H1 (cell line): ENCODE measurements around the gene ITPKB. TPM values are rescaled to one million over a fixed set of nuclear protein-coding genes. Genes with fewer than 3 reads are reported as not detected.

Experiments used
- CTCF ChIA-PET: fragments of 300-600 bp; sonication (Branson Sonifier 250); formaldehyde crosslinking; loops from one replicate; lab custom pipeline; 2021; ENCODE audit not compliant: partially characterized antibody; lab: Charles Lee
- POLR2A ChIA-PET: fragments of 300-600 bp; sonication (Branson Sonifier 250); formaldehyde crosslinking; loops from one replicate; lab custom pipeline; 2021; ENCODE audit warnings: inconsistent platforms; ENCODE audit not compliant: partially characterized antibody; lab: Charles Lee
- DNase-seq, 2 experiments: peaks; one replicate each; pipeline versions ENCODE4 v3.0.0 to v3.0.0-alpha.2; 2010 to 2022; ENCODE audit warnings: low spot score in 2 of 2, low read depth in 1 of 2, mixed read lengths in 1 of 2
- FAIRE-seq: peaks from 2 replicates; lab custom pipeline; 2011; peaks lifted over from hg19 to GRCh38; lab: Jason Lieb, UNC
- H2AFZ ChIP-seq: 2 replicates; pipeline ENCODE4 v1.8.1; 2012; ENCODE audit warnings: low read length, inconsistent platforms
- H2AK5ac ChIP-seq: 2 replicates; pipeline ENCODE4 v1.6.1; 2013; ENCODE audit warnings: low read depth, low read length
- H2BK120ac ChIP-seq: replicated peaks from 2 replicates; pipeline ENCODE3; 2013; ENCODE audit warnings: low read depth, low read length, inconsistent platforms
- H2BK12ac ChIP-seq: 2 replicates; pipeline ENCODE4 v1.6.1; 2013; ENCODE audit warnings: low read depth, low read length
- H2BK15ac ChIP-seq: 2 replicates; pipeline ENCODE4 v1.6.1; 2013; ENCODE audit warnings: low read length
- H2BK20ac ChIP-seq: 2 replicates; pipeline ENCODE4 v1.6.1; 2013; ENCODE audit warnings: low read length
- H2BK5ac ChIP-seq: 2 replicates; pipeline ENCODE4 v1.6.1; 2013; ENCODE audit warnings: low read depth, low read length
- H3K14ac ChIP-seq: 2 replicates; pipeline ENCODE4 v1.6.1; 2013; ENCODE audit warnings: inconsistent platforms; ENCODE audit not compliant: insufficient read length
- H3K18ac ChIP-seq: 2 replicates; pipeline ENCODE4 v1.6.1; 2013; ENCODE audit warnings: low read length; ENCODE audit errors: extremely low read depth
- H3K23ac ChIP-seq: 2 replicates; pipeline ENCODE4 v1.6.1; 2013; ENCODE audit warnings: inconsistent platforms; ENCODE audit not compliant: insufficient read length
- H3K23me2 ChIP-seq: 2 replicates; pipeline ENCODE4 v1.6.1; 2013; ENCODE audit warnings: low read depth, low read length
- H3K27ac ChIP-seq: 2 replicates; pipeline ENCODE4 v1.6.1; 2011; ENCODE audit warnings: low read depth, low read length, inconsistent platforms
- H3K27me3 ChIP-seq, 4 experiments: replicated peaks in 1 of 4; 1 replicate in 1 of 4; 2 replicates in 3 of 4; pipeline versions ENCODE4 v1.6.1 to v1.8.1; 2011 to 2013; ENCODE audit warnings: low read length in 3 of 4, mild to moderate bottlenecking in 3 of 4, inconsistent platforms in 2 of 4, mixed read lengths in 2 of 4, moderate library complexity in 1 of 4; ENCODE audit not compliant: control insufficient read depth in 3 of 4, insufficient read depth in 3 of 4; ENCODE audit errors: extremely low read depth in 1 of 4
- H3K36me3 ChIP-seq, 4 experiments: 2 replicates each; pipeline versions ENCODE4 v1.6.1 to v1.8.1; 2011 to 2013; ENCODE audit warnings: mild to moderate bottlenecking in 4 of 4, low read length in 3 of 4, moderate library complexity in 2 of 4, control low read depth in 1 of 4, inconsistent platforms in 1 of 4; ENCODE audit not compliant: insufficient read depth in 4 of 4, control insufficient read depth in 2 of 4
- H3K4ac ChIP-seq: replicated peaks from 2 replicates; pipeline ENCODE3; 2013; ENCODE audit warnings: low read length, low read depth, mixed read lengths, inconsistent platforms; ENCODE audit not compliant: insufficient read length
- H3K4me1 ChIP-seq, 4 experiments: replicated peaks in 1 of 4; 1 replicate in 1 of 4; 2 replicates in 3 of 4; pipeline versions ENCODE4 v1.6.1 to v1.8.1; 2011 to 2013; ENCODE audit warnings: low read length in 3 of 4, inconsistent platforms in 2 of 4, mixed read lengths in 1 of 4; ENCODE audit not compliant: insufficient read depth in 4 of 4, control insufficient read depth in 3 of 4
- H3K4me2 ChIP-seq, 2 experiments: 2 replicates each; pipeline versions ENCODE4 v1.6.1 to v1.8.1; 2011 to 2013; ENCODE audit warnings: low read depth in 2 of 2, low read length in 2 of 2, control low read depth in 1 of 2, inconsistent platforms in 1 of 2, mild to moderate bottlenecking in 1 of 2; ENCODE audit not compliant: insufficient read depth in 1 of 2
- H3K4me3 ChIP-seq, 4 experiments: fragments of 200-600, 300-600 bp in 1 of 4; sonication (generic), shearing (Covaris generic), sonication (Bioruptor Twin) in 1 of 4; 2 replicates each; pipeline versions ENCODE4 v1.5.1 to v1.8.1; 2011 to 2016; ENCODE audit warnings: low read length in 4 of 4, low read depth in 3 of 4, control low read depth in 2 of 4, inconsistent platforms in 2 of 4, mild to moderate bottlenecking in 2 of 4, mixed read lengths in 1 of 4, moderate library complexity in 1 of 4; ENCODE audit not compliant: insufficient read depth in 2 of 4; ENCODE audit errors: extremely low read depth in 1 of 4
- H3K56ac ChIP-seq: replicated peaks from 2 replicates; pipeline ENCODE3; 2013; ENCODE audit warnings: low read depth, mild to moderate bottlenecking, mixed read lengths, low read length, inconsistent platforms; ENCODE audit not compliant: insufficient read length
- H3K79me1 ChIP-seq: 2 replicates; pipeline ENCODE4 v1.6.1; 2013; ENCODE audit warnings: low read depth, low read length, control low read depth
- H3K79me2 ChIP-seq, 2 experiments: 2 replicates each; pipeline versions ENCODE4 v1.6.1 to v1.8.1; 2012 to 2013; ENCODE audit warnings: low read length in 2 of 2, mild to moderate bottlenecking in 2 of 2, inconsistent platforms in 1 of 2; ENCODE audit not compliant: insufficient read depth in 2 of 2, control insufficient read depth in 1 of 2
- H3K9ac ChIP-seq, 4 experiments: replicated peaks in 1 of 4; 1 replicate in 1 of 4; 2 replicates in 3 of 4; pipeline versions ENCODE4 v1.6.1 to v1.8.1; 2011 to 2013; ENCODE audit warnings: low read depth in 3 of 4, low read length in 3 of 4, control low read depth in 2 of 4, mild to moderate bottlenecking in 2 of 4, moderate library complexity in 2 of 4, inconsistent platforms in 1 of 4; ENCODE audit errors: extremely low read depth in 1 of 4
- H3K9me3 ChIP-seq, 2 experiments: 2 replicates each; pipeline versions ENCODE4 v1.6.1 to v1.8.1; 2012 to 2013; ENCODE audit warnings: mild to moderate bottlenecking in 2 of 2, moderate library complexity in 2 of 2, control low read depth in 1 of 2, inconsistent platforms in 1 of 2, low read depth in 1 of 2, low read length in 1 of 2, mixed read lengths in 1 of 2; ENCODE audit not compliant: insufficient read depth in 2 of 2
- H4K20me1 ChIP-seq, 2 experiments: replicated peaks in 1 of 2; 2 replicates each; pipeline versions ENCODE3 to v1.8.1; 2011 to 2013; ENCODE audit warnings: inconsistent platforms in 2 of 2, low read length in 2 of 2, mild to moderate bottlenecking in 1 of 2; ENCODE audit not compliant: insufficient read depth in 2 of 2, control insufficient read depth in 1 of 2
- H4K5ac ChIP-seq: 2 replicates; pipeline ENCODE4 v1.6.1; 2013; ENCODE audit warnings: low read length, low read depth, mixed read lengths, inconsistent platforms; ENCODE audit not compliant: insufficient read length
- H4K8ac ChIP-seq: 2 replicates; pipeline ENCODE4 v1.8.0; 2013; ENCODE audit warnings: mild to moderate bottlenecking, moderate library complexity, low read length, inconsistent platforms; ENCODE audit not compliant: insufficient read depth; ENCODE audit errors: extremely low read depth
- H4K91ac ChIP-seq: replicated peaks from 2 replicates; pipeline ENCODE3; 2013; ENCODE audit warnings: low read length, mixed read lengths, inconsistent platforms; ENCODE audit not compliant: insufficient read length
- ASH2L ChIP-seq: fragments of 200-600, 300-600 bp; sonication (generic); IDR thresholded peaks from one replicate; pipeline ENCODE4 v1.7.1; 2017; ENCODE audit warnings: low read length
- CBX5 ChIP-seq: fragments of 300-800, 300-1000 bp; sonication (generic); IDR thresholded peaks from 2 replicates; pipeline ENCODE4 v1.7.1; 2016; ENCODE audit warnings: antibody characterized with exemption, low read length, low read depth
- CHD1 ChIP-seq: IDR thresholded peaks from 2 replicates; pipeline ENCODE4 v1.6.1; 2012; ENCODE audit warnings: low read depth, low read length, improper control_type of control experiment
- CTBP2 ChIP-seq: IDR thresholded peaks from 2 replicates; pipeline ENCODE4 v1.7.0; 2011; ENCODE audit warnings: borderline replicate concordance, mild to moderate bottlenecking, moderate library complexity, mixed read lengths, low read length; ENCODE audit not compliant: insufficient read depth, insufficient read length
- EGR1 ChIP-seq: IDR thresholded peaks from 2 replicates; pipeline ENCODE4 v1.6.1; 2011; ENCODE audit warnings: low read depth, low read length, borderline replicate concordance
- EP300 ChIP-seq, 2 experiments: IDR thresholded peaks; 1 replicate in 1 of 2; 2 replicates in 1 of 2; pipeline ENCODE4 v1.6.1; 2011 to 2012; ENCODE audit warnings: low read depth in 2 of 2, low read length in 2 of 2, mild to moderate bottlenecking in 2 of 2, borderline replicate concordance in 1 of 2, inconsistent platforms in 1 of 2, moderate library complexity in 1 of 2
- FOSL1 ChIP-seq: IDR thresholded peaks from 2 replicates; pipeline ENCODE4 v1.6.1; 2011; ENCODE audit warnings: mild to moderate bottlenecking, low read depth, low read length, moderate library complexity; ENCODE audit not compliant: insufficient read depth
- JUND ChIP-seq: IDR thresholded peaks from 2 replicates; pipeline ENCODE4 v1.6.1; 2011; ENCODE audit warnings: mild to moderate bottlenecking, improper control_type of control experiment, low read length
- MAX ChIP-seq: IDR thresholded peaks from 2 replicates; pipeline ENCODE4 v1.6.1; 2012; ENCODE audit warnings: inconsistent platforms
- NRF1 ChIP-seq: IDR thresholded peaks from 2 replicates; pipeline ENCODE4 v1.6.1; 2011; ENCODE audit warnings: mild to moderate bottlenecking, low read depth, low read length, improper control_type of control experiment
- RFX5 ChIP-seq: IDR thresholded peaks from 2 replicates; pipeline ENCODE4 v1.6.1; 2011; ENCODE audit warnings: low read depth, low read length, improper control_type of control experiment, borderline replicate concordance
- RXRA ChIP-seq: IDR thresholded peaks from 2 replicates; pipeline ENCODE4 v1.6.1; 2011; ENCODE audit warnings: low read depth, mild to moderate bottlenecking, low read length, moderate library complexity; ENCODE audit not compliant: insufficient read depth
- SP1 ChIP-seq: IDR thresholded peaks from 2 replicates; pipeline ENCODE4 v1.6.1; 2011; ENCODE audit warnings: low read depth, low read length
- TEAD4 ChIP-seq: IDR thresholded peaks from 2 replicates; pipeline ENCODE4 v1.6.1; 2012; ENCODE audit warnings: low read depth, low read length, inconsistent platforms, mixed read lengths
- YY1 ChIP-seq: IDR thresholded peaks from 2 replicates; pipeline ENCODE4 v1.6.1; 2011; ENCODE audit warnings: low read depth, mild to moderate bottlenecking, low read length
- WGBS, 2 experiments: shearing (Covaris generic) in 1 of 2; methylation state at CpG; one replicate each; pipeline versions ENCODE4 v1.1.6 to v1.1.7; 2013 to 2015; ENCODE audit warnings: low lambda C conversion rate in 2 of 2, mixed read lengths in 2 of 2, inconsistent platforms in 1 of 2, low coverage in 1 of 2, missing lambda C conversion rate in 1 of 2; ENCODE audit not compliant: insufficient replicate concordance in 2 of 2, insufficient coverage in 1 of 2, insufficient read length in 1 of 2; ENCODE audit errors: extremely low coverage in 1 of 2, missing lambda C conversion rate in 1 of 2; 5-methylcytosine and 5-hydroxymethylcytosine counted together
- polyA plus RNA-seq, 7 experiments: library from polyadenylated mRNA; depleted of rRNA in 3 of 7; stranded (reverse) in 5 of 7; unstranded in 2 of 7; fragments of >200 nt in 5 of 7; fragments of 200-250 nt in 2 of 7; gene quantifications; 1 replicate in 5 of 7; 2 replicates in 1 of 7; 4 replicates in 1 of 7; pipeline versions ENCODE4 v1.2.1 to v1.2.3, GENCODE V29; 2011 to 2013; ENCODE audit warnings: missing spikeins in 2 of 7, mixed read lengths in 2 of 7
- total RNA-seq: library from RNA; stranded (reverse); fragmentation: NEBNext Ultra II Directional; extraction: Animal tissue kit (Norgen Biotek cat#: 25700); gene quantifications from 2 replicates; pipeline ENCODE4 v1.2.1, GENCODE V29; 2021

The ITPKB gene
- total and polyA plus RNA-seq, 2 of the 8 experiments (the other 6 are each of a cell fraction or from before 2014, with no cell fraction given): 1.7 to 4.8 TPM

GRCh38 chr1:226741009-226741408, 1.9 kb upstream of the ITPKB start:
- CTCF ChIA-PET: interaction anchor here (0.9 to 1.1 kb wide), 2 partner anchors 8 to 34 kb away, joined by 3 read pairs; no protein-coding TSS in a partner anchor
- Histone ChIP-seq H3K79me2 (no peaks in the 10 kb centered on the region), H4K8ac (no peak overlapping the region), H3K23me2 (peaks cover 26% of the 10 kb centered on the region), H3K23ac (no peak overlapping the region), H3K9me3 (no peaks in the 10 kb centered on the region; a peak in 1 of 4 replicates), H2BK5ac (no peak overlapping the region), H3K4me3 (no peak overlapping the region), H3K4me1 (peaks cover 2 to 20% (median 10%) of the 10 kb centered on the region in 4 experiments; a peak in 6 of 7 replicates), H4K5ac (no peak overlapping the region), H3K56ac (no peak overlapping the region), H2AFZ (no peak overlapping the region), H3K18ac (no peak overlapping the region), H2BK120ac (no peak overlapping the region), H3K36me3 (no peaks in the 10 kb centered on the region), H4K20me1 (no peaks in the 10 kb centered on the region), H3K27ac (no peak overlapping the region), H3K4ac (no peak overlapping the region), H2BK15ac (peak overlapping the region; percentile 40; the same call in 1 of the 2 replicates), H3K9ac (no peak overlapping the region), H4K91ac (no peak overlapping the region), H2AK5ac (no peak overlapping the region), H2BK20ac (no peak overlapping the region), H3K4me2 (no peak overlapping the region), H2BK12ac (no peak overlapping the region), H3K79me1 (no peaks in the 10 kb centered on the region), H3K27me3 (peaks cover 0 to 51% (median 38%) of the 10 kb centered on the region in 4 experiments; a peak in 6 of 7 replicates), H3K14ac (no peak overlapping the region)
- DNase-seq (no peak), FAIRE-seq (no peak)
- POLR2A ChIA-PET: no interaction called here
- 93% methylated on average over 3 of the region's 3 CpGs; no CpG with 5 or more reads in 1 of the 2 experiments for WGBS, 2 experiments
- TF ChIP-seq RFX5 (no peak), EP300 (IDR thresholded peaks at IDR 0.05; ENCODE audit: borderline replicate concordance in 1 of 2, low read depth in 2 of 2, low read length in 2 of 2) (no peak), CTBP2 (no peak), SP1 (no peak), TEAD4 (no peak), ASH2L (no peak), JUND (no peak), MAX (no peak), YY1 (no peak), CHD1 (no peak), RXRA (no peak), EGR1 (no peak), NRF1 (no peak), CBX5 (no peak), FOSL1 (no peak)
